ENCODE measurements around the gene CCND3. TPM values are rescaled to one million over a fixed set of nuclear protein-coding genes. Genes with fewer than 3 reads are reported as not detected.
A peak's percentile ranks its signal among the peaks of the same experiment; 100 is the strongest.

The CCND3 gene
- total and polyA plus RNA-seq, 10 of the 15 experiments (the other 5 are each of a cell fraction or from before 2014, with no cell fraction given), result 6.0 to 86.4 (median 31.5) TPM

DNA sequence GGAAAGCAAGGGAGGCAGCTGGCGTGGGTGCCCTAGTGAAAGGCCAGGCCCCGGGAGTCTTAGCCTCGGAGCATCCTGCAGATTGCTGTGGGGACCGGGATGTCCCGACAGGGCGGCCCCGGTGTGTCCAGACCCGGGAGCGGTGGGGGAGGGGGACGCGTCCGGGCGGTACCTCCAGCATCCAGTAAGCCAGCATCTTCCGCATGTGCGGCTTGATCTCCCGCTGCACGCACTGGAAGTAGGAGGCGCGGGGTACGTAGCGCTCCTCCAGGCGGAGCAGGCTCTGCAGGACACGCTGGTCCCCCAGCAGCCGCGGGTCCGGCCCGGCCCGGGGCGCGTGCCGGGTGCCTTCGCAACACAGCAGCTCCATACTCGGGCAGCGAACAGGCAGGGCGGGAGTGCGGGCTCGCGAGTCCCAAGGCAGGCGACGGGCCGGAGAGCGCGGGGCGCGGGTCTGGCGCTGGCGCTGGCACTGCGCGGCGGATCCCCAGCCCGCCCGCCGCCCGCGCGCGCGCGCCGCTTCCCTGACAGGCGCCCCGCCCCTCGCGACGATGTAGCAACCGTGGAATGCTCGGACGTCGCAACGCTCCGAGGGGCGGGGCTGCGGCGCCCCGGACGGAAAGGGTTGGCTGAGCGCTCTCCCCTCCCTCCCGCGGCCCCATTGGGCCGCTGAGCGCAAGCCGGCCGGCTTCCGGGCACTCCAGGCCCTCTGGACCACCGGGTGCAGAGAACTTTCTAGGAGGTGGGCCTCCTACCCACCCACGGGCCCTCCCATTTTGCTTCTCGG lies at the start of gene CCND3 (continued):
- TF ChIP-seq TCF7 (IDR thresholded peaks at IDR 0.05; ENCODE audit: borderline replicate concordance) (no peak), FOS (IDR thresholded peaks at IDR 0.05; ENCODE audit: borderline replicate concordance, extremely low read depth, insufficient read length) (no peak), POLR2A (IDR thresholded peaks at IDR 0.05; ENCODE audit: low read depth, low read length) (peak; percentile 27; the same call in 1 of the 2 replicates), CBX5 (IDR thresholded peaks at IDR 0.05; ENCODE audit: low read depth) (no peak), BMI1 (IDR thresholded peaks at IDR 0.05; ENCODE audit: borderline replicate concordance) (no peak), MEF2B (IDR thresholded peaks at IDR 0.05; ENCODE audit: partially characterized antibody, poor library complexity, severe bottlenecking) (no peak), EGR1 (IDR thresholded peaks at IDR 0.05; ENCODE audit: borderline replicate concordance in 1 of 2, low read depth in 2 of 2, low read length in 2 of 2) (peak in 1 of 2 experiments; percentile 7; a peak in 2 of 3 replicates), TCF12 (IDR thresholded peaks at IDR 0.05; ENCODE audit: low read depth, low read length) (no peak), HCFC1 (IDR thresholded peaks at IDR 0.05; ENCODE audit: low read length) (no peak), CHD1 (IDR thresholded peaks at IDR 0.05; ENCODE audit: low read depth, low read length) (no peak), TAF1 (IDR thresholded peaks at IDR 0.05; ENCODE audit: borderline replicate concordance, low read depth, low read length) (no peak), MXI1 (IDR thresholded peaks at IDR 0.05; ENCODE audit: low read depth, low read length) (peak; percentile 81), TCF3 (IDR thresholded peaks at IDR 0.05; ENCODE audit: borderline replicate concordance, insufficient read depth, low read depth, low read length) (no peak), BHLHE40 (IDR thresholded peaks at IDR 0.05; ENCODE audit: borderline replicate concordance in 1 of 2, low read depth in 2 of 2, low read length in 1 of 2) (peak in 1 of 2 experiments; percentile 65; a peak in 1 of 4 replicates)
- TF ChIP-seq, protein P1, sequence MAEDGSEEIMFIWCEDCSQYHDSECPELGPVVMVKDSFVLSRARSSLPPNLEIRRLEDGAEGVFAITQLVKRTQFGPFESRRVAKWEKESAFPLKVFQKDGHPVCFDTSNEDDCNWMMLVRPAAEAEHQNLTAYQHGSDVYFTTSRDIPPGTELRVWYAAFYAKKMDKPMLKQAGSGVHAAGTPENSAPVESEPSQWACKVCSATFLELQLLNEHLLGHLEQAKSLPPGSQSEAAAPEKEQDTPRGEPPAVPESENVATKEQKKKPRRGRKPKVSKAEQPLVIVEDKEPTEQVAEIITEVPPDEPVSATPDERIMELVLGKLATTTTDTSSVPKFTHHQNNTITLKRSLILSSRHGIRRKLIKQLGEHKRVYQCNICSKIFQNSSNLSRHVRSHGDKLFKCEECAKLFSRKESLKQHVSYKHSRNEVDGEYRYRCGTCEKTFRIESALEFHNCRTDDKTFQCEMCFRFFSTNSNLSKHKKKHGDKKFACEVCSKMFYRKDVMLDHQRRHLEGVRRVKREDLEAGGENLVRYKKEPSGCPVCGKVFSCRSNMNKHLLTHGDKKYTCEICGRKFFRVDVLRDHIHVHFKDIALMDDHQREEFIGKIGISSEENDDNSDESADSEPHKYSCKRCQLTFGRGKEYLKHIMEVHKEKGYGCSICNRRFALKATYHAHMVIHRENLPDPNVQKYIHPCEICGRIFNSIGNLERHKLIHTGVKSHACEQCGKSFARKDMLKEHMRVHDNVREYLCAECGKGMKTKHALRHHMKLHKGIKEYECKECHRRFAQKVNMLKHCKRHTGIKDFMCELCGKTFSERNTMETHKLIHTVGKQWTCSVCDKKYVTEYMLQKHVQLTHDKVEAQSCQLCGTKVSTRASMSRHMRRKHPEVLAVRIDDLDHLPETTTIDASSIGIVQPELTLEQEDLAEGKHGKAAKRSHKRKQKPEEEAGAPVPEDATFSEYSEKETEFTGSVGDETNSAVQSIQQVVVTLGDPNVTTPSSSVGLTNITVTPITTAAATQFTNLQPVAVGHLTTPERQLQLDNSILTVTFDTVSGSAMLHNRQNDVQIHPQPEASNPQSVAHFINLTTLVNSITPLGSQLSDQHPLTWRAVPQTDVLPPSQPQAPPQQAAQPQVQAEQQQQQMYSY (CRISPR knock-in tag; IDR thresholded peaks at IDR 0.05), result no peak
- TF ChIP-seq, protein P2, sequence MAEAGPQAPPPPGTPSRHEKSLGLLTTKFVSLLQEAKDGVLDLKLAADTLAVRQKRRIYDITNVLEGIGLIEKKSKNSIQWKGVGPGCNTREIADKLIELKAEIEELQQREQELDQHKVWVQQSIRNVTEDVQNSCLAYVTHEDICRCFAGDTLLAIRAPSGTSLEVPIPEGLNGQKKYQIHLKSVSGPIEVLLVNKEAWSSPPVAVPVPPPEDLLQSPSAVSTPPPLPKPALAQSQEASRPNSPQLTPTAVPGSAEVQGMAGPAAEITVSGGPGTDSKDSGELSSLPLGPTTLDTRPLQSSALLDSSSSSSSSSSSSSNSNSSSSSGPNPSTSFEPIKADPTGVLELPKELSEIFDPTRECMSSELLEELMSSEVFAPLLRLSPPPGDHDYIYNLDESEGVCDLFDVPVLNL (IDR thresholded peaks at IDR 0.05; ENCODE audit: low read depth, low read length), result no peak
- TF ChIP-seq, protein P3, sequence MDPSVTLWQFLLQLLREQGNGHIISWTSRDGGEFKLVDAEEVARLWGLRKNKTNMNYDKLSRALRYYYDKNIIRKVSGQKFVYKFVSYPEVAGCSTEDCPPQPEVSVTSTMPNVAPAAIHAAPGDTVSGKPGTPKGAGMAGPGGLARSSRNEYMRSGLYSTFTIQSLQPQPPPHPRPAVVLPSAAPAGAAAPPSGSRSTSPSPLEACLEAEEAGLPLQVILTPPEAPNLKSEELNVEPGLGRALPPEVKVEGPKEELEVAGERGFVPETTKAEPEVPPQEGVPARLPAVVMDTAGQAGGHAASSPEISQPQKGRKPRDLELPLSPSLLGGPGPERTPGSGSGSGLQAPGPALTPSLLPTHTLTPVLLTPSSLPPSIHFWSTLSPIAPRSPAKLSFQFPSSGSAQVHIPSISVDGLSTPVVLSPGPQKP (IDR thresholded peaks at IDR 0.05; ENCODE audit: low read depth, low read length), result no peak
- TF ChIP-seq, protein P4, sequence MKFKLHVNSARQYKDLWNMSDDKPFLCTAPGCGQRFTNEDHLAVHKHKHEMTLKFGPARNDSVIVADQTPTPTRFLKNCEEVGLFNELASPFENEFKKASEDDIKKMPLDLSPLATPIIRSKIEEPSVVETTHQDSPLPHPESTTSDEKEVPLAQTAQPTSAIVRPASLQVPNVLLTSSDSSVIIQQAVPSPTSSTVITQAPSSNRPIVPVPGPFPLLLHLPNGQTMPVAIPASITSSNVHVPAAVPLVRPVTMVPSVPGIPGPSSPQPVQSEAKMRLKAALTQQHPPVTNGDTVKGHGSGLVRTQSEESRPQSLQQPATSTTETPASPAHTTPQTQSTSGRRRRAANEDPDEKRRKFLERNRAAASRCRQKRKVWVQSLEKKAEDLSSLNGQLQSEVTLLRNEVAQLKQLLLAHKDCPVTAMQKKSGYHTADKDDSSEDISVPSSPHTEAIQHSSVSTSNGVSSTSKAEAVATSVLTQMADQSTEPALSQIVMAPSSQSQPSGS (IDR thresholded peaks at IDR 0.05; ENCODE audit: low read length), result no peak

Data from GM12878 (cell line).